ENCODE results near the gene IKBKG.

DNA sequence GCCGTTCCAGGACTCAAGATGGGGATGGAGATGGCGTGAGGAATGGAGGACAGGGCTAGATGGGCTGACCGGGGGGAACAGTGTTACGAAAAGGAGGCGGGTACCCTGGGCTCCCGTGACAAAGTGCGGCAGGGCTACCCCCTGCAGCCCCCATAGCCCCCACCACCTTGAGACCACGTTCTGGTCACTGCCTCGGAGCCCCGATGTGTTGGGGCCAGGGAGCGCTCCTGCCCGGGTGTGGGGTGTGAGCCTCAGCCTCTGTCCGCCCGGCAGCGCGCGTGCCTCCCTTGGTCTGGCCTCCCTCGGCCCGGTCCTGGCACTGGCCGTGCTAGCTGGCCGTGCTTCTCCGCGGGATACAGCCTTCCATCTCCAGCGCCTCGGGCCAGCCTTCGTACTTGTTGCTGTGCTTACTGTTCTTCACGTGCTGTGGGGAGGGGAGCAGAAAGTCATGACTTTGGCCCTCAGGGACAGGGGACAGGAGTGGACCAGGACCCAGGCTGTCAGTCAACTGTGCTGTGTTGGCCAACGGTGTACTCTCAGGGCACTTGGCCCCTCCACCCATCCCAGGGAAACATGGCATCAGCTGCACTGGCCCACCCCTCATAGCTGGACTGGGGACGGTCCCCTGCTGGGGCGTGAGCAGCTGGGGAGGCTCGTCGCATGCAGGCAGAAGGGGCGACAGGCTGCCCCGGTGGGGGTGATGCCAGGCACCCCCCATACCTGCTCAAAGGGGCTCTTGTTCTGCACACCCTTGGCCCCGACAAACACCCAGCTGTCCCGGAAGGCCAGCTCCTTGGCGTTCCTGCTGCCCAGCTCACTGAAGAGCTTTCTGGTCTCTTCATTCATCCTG, 40.7 kb upstream of the IKBKG start:
- TF ChIP-seq, protein P1, sequence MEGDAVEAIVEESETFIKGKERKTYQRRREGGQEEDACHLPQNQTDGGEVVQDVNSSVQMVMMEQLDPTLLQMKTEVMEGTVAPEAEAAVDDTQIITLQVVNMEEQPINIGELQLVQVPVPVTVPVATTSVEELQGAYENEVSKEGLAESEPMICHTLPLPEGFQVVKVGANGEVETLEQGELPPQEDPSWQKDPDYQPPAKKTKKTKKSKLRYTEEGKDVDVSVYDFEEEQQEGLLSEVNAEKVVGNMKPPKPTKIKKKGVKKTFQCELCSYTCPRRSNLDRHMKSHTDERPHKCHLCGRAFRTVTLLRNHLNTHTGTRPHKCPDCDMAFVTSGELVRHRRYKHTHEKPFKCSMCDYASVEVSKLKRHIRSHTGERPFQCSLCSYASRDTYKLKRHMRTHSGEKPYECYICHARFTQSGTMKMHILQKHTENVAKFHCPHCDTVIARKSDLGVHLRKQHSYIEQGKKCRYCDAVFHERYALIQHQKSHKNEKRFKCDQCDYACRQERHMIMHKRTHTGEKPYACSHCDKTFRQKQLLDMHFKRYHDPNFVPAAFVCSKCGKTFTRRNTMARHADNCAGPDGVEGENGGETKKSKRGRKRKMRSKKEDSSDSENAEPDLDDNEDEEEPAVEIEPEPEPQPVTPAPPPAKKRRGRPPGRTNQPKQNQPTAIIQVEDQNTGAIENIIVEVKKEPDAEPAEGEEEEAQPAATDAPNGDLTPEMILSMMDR (IDR thresholded peaks at IDR 0.05), result no peak
- no peak for TF ChIP-seq POLR2A (IDR thresholded peaks at IDR 0.05)
